OCI-LY7 (cell line): ENCODE results near the gene C19orf67. TPM values are rescaled to one million over a fixed set of nuclear protein-coding genes. Genes with fewer than 3 reads are reported as not detected.
A peak's percentile ranks its signal among the peaks of the same experiment; 100 is the strongest.

ENCODE experiments used
- BruUV-seq: library from RNA; stranded (reverse); fragments of 400-500 nt; replicated peaks from 2 replicates; lab custom pipeline; 2021; lab: Mats Ljungman, UMichigan
- CTCF ChIA-PET: fragments of 300-600 bp; sonication (Branson Sonifier 250); formaldehyde crosslinking; loops from one replicate; lab custom pipeline; 2022; ENCODE audit warnings: antibody characterized with exemption; ENCODE audit not compliant: unreplicated experiment; lab: Charles Lee
- POLR2A ChIA-PET: fragments of 300-600 bp; sonication (Branson Sonifier 250); formaldehyde crosslinking; loops from one replicate; lab custom pipeline; 2022; ENCODE audit warnings: antibody characterized with exemption; lab: Charles Lee
- DNase-seq: peaks from one replicate; pipeline ENCODE4 v3.0.0-alpha.2; 2015; ENCODE audit warnings: low spot score
- H2AFZ ChIP-seq: fragments of 200-600 bp; sonication (generic), shearing (Covaris generic); 2 replicates; pipeline ENCODE4 v1.6.1; 2014; ENCODE audit warnings: mild to moderate bottlenecking, antibody characterized with exemption, low read length, moderate library complexity
- H3K27ac ChIP-seq: fragments of 200-600 bp; sonication (generic); 2 replicates; pipeline ENCODE4 v1.5.1; 2014; ENCODE audit warnings: mixed run types, low read depth, mild to moderate bottlenecking, moderate library complexity, low read length, inconsistent platforms; ENCODE audit not compliant: poor library complexity, severe bottlenecking
- H3K36me3 ChIP-seq: fragments of 200-600 bp; sonication (generic); 2 replicates; pipeline ENCODE4 v1.6.1; 2014; ENCODE audit warnings: mild to moderate bottlenecking, antibody characterized with exemption, low read length, moderate library complexity, mixed read lengths; ENCODE audit not compliant: insufficient read depth
- H3K4me1 ChIP-seq: fragments of 200-600 bp; sonication (generic); 2 replicates; pipeline ENCODE4 v1.5.1; 2014; ENCODE audit warnings: mild to moderate bottlenecking, low read length; ENCODE audit not compliant: insufficient read depth, poor library complexity, severe bottlenecking
- H3K4me2 ChIP-seq: fragments of 200-600 bp; sonication (generic); 2 replicates; pipeline ENCODE4 v1.6.1; 2014; ENCODE audit warnings: mild to moderate bottlenecking, low read length
- H3K4me3 ChIP-seq: fragments of 200-600 bp; sonication (generic); 2 replicates; pipeline ENCODE4 v1.5.1; 2014; ENCODE audit warnings: mild to moderate bottlenecking, low read depth, low read length; ENCODE audit not compliant: poor library complexity, severe bottlenecking
- H3K79me2 ChIP-seq: fragments of 200-600 bp; sonication (generic); 2 replicates; pipeline ENCODE4 v1.6.1; 2016; ENCODE audit warnings: low read depth, mild to moderate bottlenecking, low read length, moderate library complexity, mixed read lengths; ENCODE audit not compliant: insufficient read depth
- H3K9me2 ChIP-seq: fragments of 200-600 bp; sonication (generic); 2 replicates; pipeline ENCODE4 v1.6.1; 2016; ENCODE audit warnings: mild to moderate bottlenecking, low read length, mixed read lengths; ENCODE audit not compliant: insufficient read depth
- H3K9me3 ChIP-seq: fragments of 200-600 bp; sonication (generic); 2 replicates; pipeline ENCODE4 v1.6.1; 2014; ENCODE audit warnings: mild to moderate bottlenecking, mixed run types, low read length, mixed read lengths
- H4K20me1 ChIP-seq: fragments of 200-600 bp; sonication (generic); 2 replicates; pipeline ENCODE4 v1.6.1; 2014; ENCODE audit warnings: mild to moderate bottlenecking, antibody characterized with exemption, low read length, moderate library complexity, mixed read lengths; ENCODE audit not compliant: insufficient read depth
- EZH2phosphoT487 ChIP-seq: fragments of 200-600 bp; sonication (generic); IDR thresholded peaks from 2 replicates; pipeline ENCODE4 v1.6.1; 2018; ENCODE audit warnings: low read depth, borderline replicate concordance, mild to moderate bottlenecking, mixed run types, antibody characterized with exemption, low read length, moderate library complexity, mixed read lengths
- intact Hi-C: fragments of 100-400 bp; cut with micrococcal nuclease; formaldehyde crosslinking; loops from one replicate; pipeline ENCODE4 v1.10.0; 2022; ENCODE audit not compliant: unreplicated experiment
- total RNA-seq, 2 experiments: library from RNA; depleted of rRNA in 1 of 2; stranded (reverse); fragments of >200 nt in 1 of 2; shearing (Covaris generic) in 1 of 2; gene quantifications; 2 replicates each; pipeline ENCODE4 v1.2.3, GENCODE V29; 2014 to 2022
- TF ChIP-seq, protein P1 (sequence below): fragments of 200-600 bp; sonication (generic); conservative IDR thresholded peaks from 2 replicates; pipeline ENCODE4 v1.5.1; 2014; ENCODE audit warnings: mild to moderate bottlenecking, antibody characterized with exemption, low read length, moderate library complexity, mixed read lengths

The C19orf67 gene
- total RNA-seq, 2 experiments from 2014 or later = 1.4 to 2.6 TPM

- H3K36me3 ChIP-seq = peaks cover 37% of the 10 kb centered on the region
- CTCF ChIA-PET = interaction anchor here (0.6 to 0.8 kb wide), 2 partner anchors 45 to 119 kb away, joined by 3 to 4 read pairs; partner anchors contain the start of gene ASF1B
- H2AFZ ChIP-seq = peak overlapping the region; percentile 65
- H3K4me3 ChIP-seq = peak overlapping the region; percentile 80
- no peak for TF ChIP-seq EZH2phosphoT487
- TF ChIP-seq, protein P1, sequence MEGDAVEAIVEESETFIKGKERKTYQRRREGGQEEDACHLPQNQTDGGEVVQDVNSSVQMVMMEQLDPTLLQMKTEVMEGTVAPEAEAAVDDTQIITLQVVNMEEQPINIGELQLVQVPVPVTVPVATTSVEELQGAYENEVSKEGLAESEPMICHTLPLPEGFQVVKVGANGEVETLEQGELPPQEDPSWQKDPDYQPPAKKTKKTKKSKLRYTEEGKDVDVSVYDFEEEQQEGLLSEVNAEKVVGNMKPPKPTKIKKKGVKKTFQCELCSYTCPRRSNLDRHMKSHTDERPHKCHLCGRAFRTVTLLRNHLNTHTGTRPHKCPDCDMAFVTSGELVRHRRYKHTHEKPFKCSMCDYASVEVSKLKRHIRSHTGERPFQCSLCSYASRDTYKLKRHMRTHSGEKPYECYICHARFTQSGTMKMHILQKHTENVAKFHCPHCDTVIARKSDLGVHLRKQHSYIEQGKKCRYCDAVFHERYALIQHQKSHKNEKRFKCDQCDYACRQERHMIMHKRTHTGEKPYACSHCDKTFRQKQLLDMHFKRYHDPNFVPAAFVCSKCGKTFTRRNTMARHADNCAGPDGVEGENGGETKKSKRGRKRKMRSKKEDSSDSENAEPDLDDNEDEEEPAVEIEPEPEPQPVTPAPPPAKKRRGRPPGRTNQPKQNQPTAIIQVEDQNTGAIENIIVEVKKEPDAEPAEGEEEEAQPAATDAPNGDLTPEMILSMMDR = peak; percentile 79
- POLR2A ChIA-PET = interaction anchor here (1.0 kb wide), 1 partner anchor 43 kb away, joined by 3 read pairs; no protein-coding TSS in a partner anchor
- peaks cover 15% of the 10 kb centered on the region; the same call in 1 of the 2 replicates for H3K79me2 ChIP-seq
- TSS peak; percentile 87 for BruUV-seq
- peaks cover 21% of the 10 kb centered on the region for H3K4me1 ChIP-seq
- H3K27ac ChIP-seq = peak overlapping the region; percentile 89
- H3K9me2 ChIP-seq = no peaks in the 10 kb centered on the region
- intact Hi-C loops = loop anchor here (1.0 kb wide), 1 partner anchor 45 kb away; the partner anchor contains the start of gene ASF1B
- H3K9me3 ChIP-seq = peaks cover 9% of the 10 kb centered on the region
- H3K4me2 ChIP-seq = peak overlapping the region; percentile 84
- peak; percentile 83 for DNase-seq
- peaks cover 9% of the 10 kb centered on the region; the same call in 1 of the 2 replicates for H4K20me1 ChIP-seq
Observed at GRCh38 chr19:14091081-14091812, 5.7 kb upstream of the C19orf67 start.

- H3K79me2 ChIP-seq = peaks cover 15% of the 10 kb centered on the region; the same call in 1 of the 2 replicates
- ChIA-PET POLR2A (no interaction called here), CTCF (no interaction called here)
- peak within 1 kb of the TSS; percentile 65 for H2AFZ ChIP-seq
- peaks cover 9% of the 10 kb centered on the region; the same call in 1 of the 2 replicates for H4K20me1 ChIP-seq
- peak within 1 kb of the TSS; percentile 89 for H3K27ac ChIP-seq
- H3K4me3 ChIP-seq = peak within 1 kb of the TSS; percentile 87
- peaks cover 9% of the 10 kb centered on the region for H3K9me3 ChIP-seq
- H3K4me2 ChIP-seq = peak within 1 kb of the TSS; percentile 84
- H3K4me1 ChIP-seq = peaks cover 21% of the 10 kb centered on the region
- intact Hi-C loops = loop anchor here (1.0 kb wide), 1 partner anchor 46 kb away; the partner anchor contains the start of gene ASF1B
- BruUV-seq = no TSS peak
- no peaks in the 10 kb centered on the region for H3K9me2 ChIP-seq
- DNase-seq = peak; percentile 94
- H3K36me3 ChIP-seq = peaks cover 40% of the 10 kb centered on the region
- TF ChIP-seq, protein P1 = 0 out of 2 replicates have a peak, but pooled peaks have one; percentile 17
- TF ChIP-seq EZH2phosphoT487 = no peak
Observed at GRCh38 chr19:14090509-14091080, 5.0 kb upstream of the C19orf67 start, which contains the start of gene SAMD1. SAMD1 (minus strand) TSS chr19:14090751.
